Neural cell (in vitro differentiated cells): ENCODE results near the gene DGKK. TPM values are rescaled to one million over a fixed set of nuclear protein-coding genes. Genes with fewer than 3 reads are reported as not detected.

Experiments used
- H2AFZ ChIP-seq: fragments of 200-600, 300-800 bp; sonication (generic), shearing (Covaris generic); 2 replicates; pipeline ENCODE4 v1.6.0; 2014; ENCODE audit warnings: low read depth, mild to moderate bottlenecking, antibody characterized with exemption, low read length, moderate library complexity
- H3F3A ChIP-seq: fragments of 200-600 bp; shearing (Covaris generic); 2 replicates; pipeline ENCODE4 v1.6.1; 2016; ENCODE audit warnings: mild to moderate bottlenecking, moderate library complexity, mixed read lengths, antibody characterized with exemption, low read length; ENCODE audit not compliant: insufficient read depth, poor library complexity, severe bottlenecking
- H3K27ac ChIP-seq: fragments of 200-600, 300-800 bp; sonication (generic), shearing (Covaris generic); 2 replicates; pipeline ENCODE4 v1.5.1; 2014; ENCODE audit warnings: mild to moderate bottlenecking, low read length, moderate library complexity
- H3K27me3 ChIP-seq: fragments of 300-800, 200-600 bp; sonication (generic), shearing (Covaris generic); 2 replicates; pipeline ENCODE4 v1.6.0; 2014; ENCODE audit warnings: mild to moderate bottlenecking, low read depth, low read length, moderate library complexity; ENCODE audit not compliant: insufficient read depth
- H3K36me3 ChIP-seq: fragments of 300-800, 200-600 bp; sonication (generic), shearing (Covaris generic); 2 replicates; pipeline ENCODE4 v1.5.1; 2014; ENCODE audit warnings: mild to moderate bottlenecking, antibody characterized with exemption, low read length, moderate library complexity; ENCODE audit not compliant: insufficient read depth
- H3K4me2 ChIP-seq: fragments of 300-800, 200-600 bp; sonication (generic), shearing (Covaris generic); 2 replicates; pipeline ENCODE4 v1.6.0; 2014; ENCODE audit warnings: mild to moderate bottlenecking, low read length
- H3K4me3 ChIP-seq: fragments of 300-800, 200-600 bp; sonication (generic), shearing (Covaris generic); 2 replicates; pipeline ENCODE4 v1.5.1; 2014; ENCODE audit warnings: mild to moderate bottlenecking, low read length, moderate library complexity
- H3K79me2 ChIP-seq: fragments of 200-600 bp; shearing (Covaris generic); replicated peaks from 2 replicates; pipeline ENCODE4 v1.6.0; 2014; ENCODE audit warnings: mild to moderate bottlenecking, low read length, moderate library complexity; ENCODE audit not compliant: insufficient read depth
- H3K9ac ChIP-seq: fragments of 300-800, 200-600 bp; sonication (generic), shearing (Covaris generic); 2 replicates; pipeline ENCODE4 v1.6.1; 2016; ENCODE audit warnings: mild to moderate bottlenecking, low read length, mixed read lengths
- H3K9me2 ChIP-seq: fragments of 200-600 bp; shearing (Covaris generic); 2 replicates; pipeline ENCODE4 v1.6.1; 2016; ENCODE audit warnings: mild to moderate bottlenecking, low read length, mixed read lengths; ENCODE audit not compliant: insufficient read depth
- H3K9me3 ChIP-seq: fragments of 200-600, 300-800 bp; sonication (generic), shearing (Covaris generic); 2 replicates; pipeline ENCODE4 v1.6.1; 2016; ENCODE audit warnings: mild to moderate bottlenecking, mixed run types, low read length, moderate library complexity, mixed read lengths
- H4K20me1 ChIP-seq: fragments of 200-600 bp; shearing (Covaris generic); 2 replicates; pipeline ENCODE4 v1.6.1; 2016; ENCODE audit warnings: mild to moderate bottlenecking, mixed run types; ENCODE audit not compliant: insufficient read depth
- EP300 ChIP-seq: fragments of 450-650 bp; conservative IDR thresholded peaks from 2 replicates; pipeline ENCODE4 v1.6.1; 2014; ENCODE audit warnings: antibody characterized with exemption, mild to moderate bottlenecking, moderate library complexity; ENCODE audit not compliant: poor library complexity, severe bottlenecking
- EZH2 ChIP-seq: fragments of 200-600, 300-800 bp; shearing (Covaris generic), sonication (generic); IDR thresholded peaks from 2 replicates; pipeline ENCODE4 v1.6.1; 2014; ENCODE audit warnings: antibody characterized with exemption, low read length, borderline replicate concordance, mild to moderate bottlenecking; ENCODE audit not compliant: insufficient read depth, poor library complexity, severe bottlenecking
- MXI1 ChIP-seq: fragments of 450-650 bp; conservative IDR thresholded peaks from 2 replicates; pipeline ENCODE4 v1.6.1; 2014; ENCODE audit warnings: antibody characterized with exemption, mild to moderate bottlenecking; ENCODE audit not compliant: poor library complexity, severe bottlenecking
- POLR2AphosphoS5 ChIP-seq: IDR thresholded peaks from 2 replicates; pipeline ENCODE4 v1.6.1; 2012
- RAD21 ChIP-seq: fragments of 450-650 bp; conservative IDR thresholded peaks from 2 replicates; pipeline ENCODE4 v1.6.1; 2014; ENCODE audit warnings: antibody characterized with exemption, mild to moderate bottlenecking, moderate library complexity
- SMC3 ChIP-seq: fragments of 450-650 bp; conservative IDR thresholded peaks from 2 replicates; pipeline ENCODE4 v1.6.1; 2014; ENCODE audit warnings: antibody characterized with exemption, mild to moderate bottlenecking, moderate library complexity; ENCODE audit not compliant: poor library complexity
- TAF1 ChIP-seq: IDR thresholded peaks from 2 replicates; pipeline ENCODE4 v1.6.1; 2012; ENCODE audit warnings: low read depth
- polyA minus RNA-seq: library from RNA; depleted of rRNA, polyadenylated mRNA; stranded (reverse); fragments of >200 nt; gene quantifications from 2 replicates; pipeline ENCODE4 v1.2.3, GENCODE V29; 2014
- polyA plus RNA-seq: library from polyadenylated mRNA; depleted of rRNA; stranded (reverse); fragments of >200 nt; gene quantifications from 2 replicates; pipeline ENCODE4 v1.2.3, GENCODE V29; 2014
- TF ChIP-seq, protein P1 (sequence below): IDR thresholded peaks from 2 replicates; pipeline ENCODE4 v1.6.1; 2012; ENCODE audit warnings: borderline replicate concordance
- TF ChIP-seq, protein P2 (sequence below): fragments of 450-650 bp; IDR thresholded peaks from 2 replicates; pipeline ENCODE4 v1.5.1; 2014; ENCODE audit warnings: antibody characterized with exemption, mild to moderate bottlenecking, moderate library complexity; ENCODE audit not compliant: poor library complexity, severe bottlenecking

Gene DGKK, protein sequence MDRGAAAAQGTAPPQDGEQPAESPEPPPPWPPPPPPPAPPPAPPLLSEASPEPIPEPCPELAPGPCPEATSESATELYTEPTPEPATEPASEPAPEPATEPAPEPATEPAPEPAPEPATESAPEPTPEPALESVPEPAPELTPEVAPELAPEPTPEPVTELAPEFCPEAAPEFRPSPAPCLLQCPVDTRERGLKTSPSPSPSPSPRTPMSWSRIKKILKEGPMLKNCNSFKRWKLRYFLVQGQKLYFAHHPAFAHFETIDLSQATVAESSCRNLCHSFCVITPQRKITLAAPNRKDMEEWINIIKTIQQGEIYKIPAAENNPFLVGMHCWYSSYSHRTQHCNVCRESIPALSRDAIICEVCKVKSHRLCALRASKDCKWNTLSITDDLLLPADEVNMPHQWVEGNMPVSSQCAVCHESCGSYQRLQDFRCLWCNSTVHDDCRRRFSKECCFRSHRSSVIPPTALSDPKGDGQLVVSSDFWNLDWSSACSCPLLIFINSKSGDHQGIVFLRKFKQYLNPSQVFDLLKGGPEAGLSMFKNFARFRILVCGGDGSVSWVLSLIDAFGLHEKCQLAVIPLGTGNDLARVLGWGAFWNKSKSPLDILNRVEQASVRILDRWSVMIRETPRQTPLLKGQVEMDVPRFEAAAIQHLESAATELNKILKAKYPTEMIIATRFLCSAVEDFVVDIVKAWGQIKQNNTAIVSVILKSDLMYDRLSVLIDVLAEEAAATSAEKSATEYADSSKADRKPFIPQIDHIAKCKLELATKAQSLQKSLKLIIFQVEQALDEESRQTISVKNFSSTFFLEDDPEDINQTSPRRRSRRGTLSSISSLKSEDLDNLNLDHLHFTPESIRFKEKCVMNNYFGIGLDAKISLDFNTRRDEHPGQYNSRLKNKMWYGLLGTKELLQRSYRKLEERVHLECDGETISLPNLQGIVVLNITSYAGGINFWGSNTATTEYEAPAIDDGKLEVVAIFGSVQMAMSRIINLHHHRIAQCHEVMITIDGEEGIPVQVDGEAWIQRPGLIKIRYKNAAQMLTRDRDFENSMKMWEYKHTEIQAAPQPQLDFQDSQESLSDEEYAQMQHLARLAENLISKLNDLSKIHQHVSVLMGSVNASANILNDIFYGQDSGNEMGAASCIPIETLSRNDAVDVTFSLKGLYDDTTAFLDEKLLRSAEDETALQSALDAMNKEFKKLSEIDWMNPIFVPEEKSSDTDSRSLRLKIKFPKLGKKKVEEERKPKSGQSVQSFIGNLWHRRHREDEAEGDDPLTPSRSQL
- 0.92 and 1.3 TPM in 2 replicates for polyA plus RNA-seq
- 1.9 and 2.2 TPM in 2 replicates for polyA minus RNA-seq

DNA sequence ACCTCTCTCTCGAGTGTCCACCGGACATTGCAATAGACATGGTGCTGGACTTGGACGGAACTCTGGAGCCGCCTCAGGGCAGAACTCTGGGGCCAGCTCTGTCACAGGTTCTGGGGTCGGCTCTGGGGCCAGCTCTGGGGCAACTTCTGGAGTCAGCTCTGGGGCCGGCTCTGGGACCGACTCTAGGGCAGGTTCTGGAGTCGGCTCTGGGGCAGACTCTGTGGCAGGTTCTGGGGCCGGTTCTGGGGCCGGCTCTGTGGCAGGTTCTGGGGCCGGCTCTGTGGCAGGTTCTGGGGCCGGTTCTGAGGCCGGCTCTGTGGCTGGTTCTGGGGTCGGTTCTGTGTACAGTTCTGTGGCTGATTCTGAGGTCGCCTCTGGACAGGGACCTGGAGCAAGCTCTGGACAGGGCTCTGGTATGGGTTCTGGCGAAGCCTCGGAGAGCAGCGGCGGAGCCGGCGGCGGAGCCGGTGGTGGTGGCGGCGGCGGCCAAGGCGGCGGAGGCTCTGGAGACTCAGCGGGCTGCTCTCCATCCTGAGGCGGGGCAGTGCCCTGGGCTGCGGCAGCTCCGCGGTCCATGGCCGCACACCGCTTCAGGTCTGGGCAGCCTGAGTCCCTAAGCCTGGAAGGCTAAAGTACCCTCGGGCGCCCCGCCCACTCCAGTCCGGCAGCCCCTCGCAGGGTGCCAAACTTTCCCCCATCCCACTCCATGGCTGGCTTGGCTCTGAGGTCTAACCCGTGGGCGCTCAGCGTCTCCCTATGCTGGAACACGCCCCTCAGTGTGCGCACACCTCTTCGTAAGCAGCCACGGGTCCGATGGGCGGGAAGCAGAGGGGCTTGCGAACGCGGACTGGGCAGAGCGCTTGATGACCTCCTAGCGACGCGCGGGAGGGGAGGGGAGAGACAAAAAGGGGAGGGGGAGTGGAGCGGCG, at the start of gene DGKK:
Gene DGKK, minus strand, starts transcription at position 723 of the 929 bp plus-strand sequence. Its CDS starts 147 bp downstream, at position 576.
- no peak within 1 kb of the TSS for H3K27ac ChIP-seq
- no peaks in the 10 kb centered on the region for H3K79me2 ChIP-seq
- H3K27me3 ChIP-seq = peaks cover 34% of the 10 kb centered on the region
- H3K9me2 ChIP-seq = no peaks in the 10 kb centered on the region
- H3K36me3 ChIP-seq = no peaks in the 10 kb centered on the region
- H3K4me2 ChIP-seq = peak within 1 kb of the TSS; percentile 30
- H3F3A ChIP-seq = no peaks in the 10 kb centered on the region
- peak within 1 kb of the TSS; percentile 34 for H3K9ac ChIP-seq
- H3K9me3 ChIP-seq = no peaks in the 10 kb centered on the region
- no peaks in the 10 kb centered on the region for H4K20me1 ChIP-seq
- TF ChIP-seq RAD21 (no peak), MXI1 (no peak), SMC3 (no peak), POLR2AphosphoS5 (peak; percentile 35), EZH2 (no peak)
- TF ChIP-seq, protein P1, sequence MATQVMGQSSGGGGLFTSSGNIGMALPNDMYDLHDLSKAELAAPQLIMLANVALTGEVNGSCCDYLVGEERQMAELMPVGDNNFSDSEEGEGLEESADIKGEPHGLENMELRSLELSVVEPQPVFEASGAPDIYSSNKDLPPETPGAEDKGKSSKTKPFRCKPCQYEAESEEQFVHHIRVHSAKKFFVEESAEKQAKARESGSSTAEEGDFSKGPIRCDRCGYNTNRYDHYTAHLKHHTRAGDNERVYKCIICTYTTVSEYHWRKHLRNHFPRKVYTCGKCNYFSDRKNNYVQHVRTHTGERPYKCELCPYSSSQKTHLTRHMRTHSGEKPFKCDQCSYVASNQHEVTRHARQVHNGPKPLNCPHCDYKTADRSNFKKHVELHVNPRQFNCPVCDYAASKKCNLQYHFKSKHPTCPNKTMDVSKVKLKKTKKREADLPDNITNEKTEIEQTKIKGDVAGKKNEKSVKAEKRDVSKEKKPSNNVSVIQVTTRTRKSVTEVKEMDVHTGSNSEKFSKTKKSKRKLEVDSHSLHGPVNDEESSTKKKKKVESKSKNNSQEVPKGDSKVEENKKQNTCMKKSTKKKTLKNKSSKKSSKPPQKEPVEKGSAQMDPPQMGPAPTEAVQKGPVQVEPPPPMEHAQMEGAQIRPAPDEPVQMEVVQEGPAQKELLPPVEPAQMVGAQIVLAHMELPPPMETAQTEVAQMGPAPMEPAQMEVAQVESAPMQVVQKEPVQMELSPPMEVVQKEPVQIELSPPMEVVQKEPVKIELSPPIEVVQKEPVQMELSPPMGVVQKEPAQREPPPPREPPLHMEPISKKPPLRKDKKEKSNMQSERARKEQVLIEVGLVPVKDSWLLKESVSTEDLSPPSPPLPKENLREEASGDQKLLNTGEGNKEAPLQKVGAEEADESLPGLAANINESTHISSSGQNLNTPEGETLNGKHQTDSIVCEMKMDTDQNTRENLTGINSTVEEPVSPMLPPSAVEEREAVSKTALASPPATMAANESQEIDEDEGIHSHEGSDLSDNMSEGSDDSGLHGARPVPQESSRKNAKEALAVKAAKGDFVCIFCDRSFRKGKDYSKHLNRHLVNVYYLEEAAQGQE = no peak
- peak within 1 kb of the TSS; percentile 66 for H3K4me3 ChIP-seq
- H2AFZ ChIP-seq = no peak within 1 kb of the TSS

DNA sequence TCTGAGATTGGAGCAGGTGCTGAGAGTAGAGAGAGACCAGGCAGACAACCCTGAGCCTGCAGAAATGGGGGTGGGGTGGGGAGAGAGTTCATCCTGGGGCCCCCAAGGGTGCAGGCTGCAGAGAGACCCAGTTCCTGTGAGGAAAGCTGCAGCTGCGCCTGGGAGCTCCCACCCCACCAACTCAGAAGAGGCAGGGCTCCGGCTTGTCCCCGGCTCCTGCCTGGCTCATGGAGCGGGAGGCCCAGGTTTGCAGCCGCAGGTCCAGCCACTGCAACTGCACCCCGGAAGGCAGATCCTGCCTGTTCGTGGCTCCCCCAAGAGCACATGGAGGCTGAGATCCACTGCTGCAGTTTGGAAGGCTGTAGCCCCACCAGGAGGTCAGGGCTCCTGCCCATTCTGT, 44.2 kb upstream of the DGKK start:
- Histone ChIP-seq H3K9me2 (no peaks in the 10 kb centered on the region), H3K79me2 (no peaks in the 10 kb centered on the region), H3K27me3 (no peaks in the 10 kb centered on the region), H2AFZ (no peak overlapping the region), H3K27ac (no peak overlapping the region), H3K36me3 (no peaks in the 10 kb centered on the region), H3K4me2 (no peak overlapping the region), H3F3A (no peaks in the 10 kb centered on the region), H3K9ac (no peak overlapping the region), H3K9me3 (no peaks in the 10 kb centered on the region), H3K4me3 (no peak overlapping the region), H4K20me1 (no peaks in the 10 kb centered on the region)
- TF ChIP-seq MXI1 (no peak), TAF1 (no peak), EZH2 (no peak), EP300 (no peak)
- TF ChIP-seq, protein P2, sequence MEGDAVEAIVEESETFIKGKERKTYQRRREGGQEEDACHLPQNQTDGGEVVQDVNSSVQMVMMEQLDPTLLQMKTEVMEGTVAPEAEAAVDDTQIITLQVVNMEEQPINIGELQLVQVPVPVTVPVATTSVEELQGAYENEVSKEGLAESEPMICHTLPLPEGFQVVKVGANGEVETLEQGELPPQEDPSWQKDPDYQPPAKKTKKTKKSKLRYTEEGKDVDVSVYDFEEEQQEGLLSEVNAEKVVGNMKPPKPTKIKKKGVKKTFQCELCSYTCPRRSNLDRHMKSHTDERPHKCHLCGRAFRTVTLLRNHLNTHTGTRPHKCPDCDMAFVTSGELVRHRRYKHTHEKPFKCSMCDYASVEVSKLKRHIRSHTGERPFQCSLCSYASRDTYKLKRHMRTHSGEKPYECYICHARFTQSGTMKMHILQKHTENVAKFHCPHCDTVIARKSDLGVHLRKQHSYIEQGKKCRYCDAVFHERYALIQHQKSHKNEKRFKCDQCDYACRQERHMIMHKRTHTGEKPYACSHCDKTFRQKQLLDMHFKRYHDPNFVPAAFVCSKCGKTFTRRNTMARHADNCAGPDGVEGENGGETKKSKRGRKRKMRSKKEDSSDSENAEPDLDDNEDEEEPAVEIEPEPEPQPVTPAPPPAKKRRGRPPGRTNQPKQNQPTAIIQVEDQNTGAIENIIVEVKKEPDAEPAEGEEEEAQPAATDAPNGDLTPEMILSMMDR = no peak
